Lung (tissue), 12 donors: ENCODE data around the gene RPL21. TPM values are rescaled to one million over a fixed set of nuclear protein-coding genes. Genes with fewer than 3 reads are reported as not detected.

Source experiments
- ATAC-seq: fragments of 200-7000 bp; cut with Tn5 transposase; one replicate; pipeline ENCODE4 v1.9.1; 2020; ENCODE audit warnings: moderate number of reproducible peaks; ENCODE audit not compliant: insufficient read depth, low FRiP score
- DNase-seq, 3 donors: peaks; one replicate each; pipeline ENCODE4 v3.0.0-alpha.2; 2013 to 2017
- H3K27ac ChIP-seq, 2 donors: one replicate each; pipeline ENCODE4 v1.5.1; 2013; ENCODE audit warnings: mild to moderate bottlenecking in 2 of 2, moderate library complexity in 2 of 2, control low read depth in 1 of 2, inconsistent platforms in 1 of 2, low read depth in 1 of 2, low read length in 1 of 2
- H3K27me3 ChIP-seq, 3 donors: one replicate each; pipeline ENCODE4 v1.5.1; 2013; ENCODE audit warnings: low read length in 2 of 3; ENCODE audit not compliant: control insufficient read depth in 3 of 3, insufficient read depth in 3 of 3
- H3K36me3 ChIP-seq, 4 donors: one replicate each; pipeline ENCODE4 v1.5.1; 2013; ENCODE audit warnings: low read length in 4 of 4, mild to moderate bottlenecking in 1 of 4, moderate library complexity in 1 of 4; ENCODE audit not compliant: control insufficient read depth in 4 of 4, insufficient read depth in 4 of 4
- H3K4me1 ChIP-seq, 5 donors: one replicate each; pipeline ENCODE4 v1.5.1; 2013; ENCODE audit warnings: low read length in 5 of 5, mild to moderate bottlenecking in 2 of 5, moderate library complexity in 1 of 5; ENCODE audit not compliant: control insufficient read depth in 5 of 5, insufficient read depth in 5 of 5
- H3K4me3 ChIP-seq: one replicate; pipeline ENCODE4 v1.5.1; 2013; ENCODE audit warnings: mild to moderate bottlenecking, control low read depth, moderate library complexity
- H3K9ac ChIP-seq, 2 donors: one replicate each; pipeline ENCODE4 v1.5.1; 2013; ENCODE audit warnings: low read length in 2 of 2, control low read depth in 1 of 2; ENCODE audit not compliant: insufficient read depth in 1 of 2
- H3K9me3 ChIP-seq, 4 donors: one replicate each; pipeline ENCODE4 v1.5.1; 2013; ENCODE audit warnings: low read length in 3 of 4, mild to moderate bottlenecking in 1 of 4, moderate library complexity in 1 of 4; ENCODE audit not compliant: control insufficient read depth in 4 of 4, insufficient read depth in 3 of 4
- CTCF ChIP-seq: IDR thresholded peaks from 2 replicates; pipeline ENCODE4 v1.5.1; 2012; ENCODE audit warnings: mild to moderate bottlenecking; ENCODE audit errors: control extremely low read depth, extremely low read depth
- WGBS, 2 donors: extraction: QIAGEN DNeasy Blood & Tissue Kit; methylation state at CpG; one replicate each; pipeline ENCODE4 v1.1.7; 2013; 5-methylcytosine and 5-hydroxymethylcytosine counted together
- polyA plus RNA-seq, 2 donors: library from polyadenylated mRNA; stranded (reverse); fragments of 200-250 nt; gene quantifications; one replicate each; pipeline ENCODE4 v1.2.1, GENCODE V29; 2013
- total RNA-seq, 2 donors: library from RNA; depleted of rRNA in 1 of 2; stranded (reverse); fragments of >200 nt in 1 of 2; gene quantifications; one replicate each; pipeline ENCODE4 v1.2.1, GENCODE V29; 2014 to 2021
- donor health status: control.
- donor health status: control.
- donor health status: Bipolar disorder and iron deficiency.
- donor health status: healthy.
- donor health status: DM: yes; HTN: yes; CAD: no.

Gene RPL21
- total and polyA plus RNA-seq, 4 donors: 796 to 1,951 (median 915) TPM

- no peak for DNase-seq
- Histone ChIP-seq H3K9me3 (peaks cover 0 to 2% (median 0%) of the 10 kb centered on the region in 4 donors), H3K4me3 (no peak overlapping the region), H3K4me1 (no peaks in the 10 kb centered on the region), H3K27me3 (no peaks in the 10 kb centered on the region), H3K27ac (no peak overlapping the region), H3K36me3 (no peaks in the 10 kb centered on the region), H3K9ac (no peak overlapping the region)
- ATAC-seq: no peak
- WGBS, 2 donors: 96 to 98% methylated on average over 3 of the region's 3 CpGs
- no peak for TF ChIP-seq CTCF
Measured at GRCh38 chr13:27229642-27230041, 21.7 kb upstream of the RPL21 start.

- WGBS, 2 donors: 72 to 88% methylated on average over 5 of the region's 5 CpGs
- no peaks in the 10 kb centered on the region for H3K4me1 ChIP-seq
- H3K9me3 ChIP-seq: peaks cover 0 to 2% (median 0%) of the 10 kb centered on the region in 4 donors
- no peak overlapping the region for H3K9ac ChIP-seq
- no peak for TF ChIP-seq CTCF
- H3K36me3 ChIP-seq: no peaks in the 10 kb centered on the region
- H3K27me3 ChIP-seq: no peaks in the 10 kb centered on the region
- no peak overlapping the region for H3K27ac ChIP-seq
- no peak overlapping the region for H3K4me3 ChIP-seq
- no peak for ATAC-seq
- no peak for DNase-seq
Measured at GRCh38 chr13:27233964-27234363, 17.4 kb upstream of the RPL21 start.

GRCh38 chr13:27236478-27236877 lies 14.9 kb upstream of the RPL21 start:
- Histone ChIP-seq H3K4me3 (no peak overlapping the region), H3K9me3 (peaks cover 0 to 2% (median 0%) of the 10 kb centered on the region in 4 donors), H3K4me1 (no peaks in the 10 kb centered on the region), H3K27ac (no peak overlapping the region), H3K9ac (no peak overlapping the region), H3K36me3 (no peaks in the 10 kb centered on the region), H3K27me3 (no peaks in the 10 kb centered on the region)
- DNase-seq: no peak
- TF ChIP-seq CTCF: no peak
- WGBS, 2 donors: 73 to 84% methylated on average over 2 of the region's 2 CpGs
- no peak for ATAC-seq

GRCh38 chr13:27242702-27243101 lies 8.7 kb upstream of the RPL21 start:
- Histone ChIP-seq H3K9me3 (no peaks in the 10 kb centered on the region), H3K27me3 (no peaks in the 10 kb centered on the region), H3K36me3 (peaks cover 0 to 5% (median under 1%) of the 10 kb centered on the region in 4 donors), H3K4me3 (no peak overlapping the region), H3K4me1 (no peaks in the 10 kb centered on the region), H3K9ac (no peak overlapping the region), H3K27ac (no peak overlapping the region)
- no peak for ATAC-seq
- WGBS, 2 donors: 88 to 94% methylated on average over 5 of the region's 5 CpGs
- no peak for TF ChIP-seq CTCF
- no peak for DNase-seq
